Left kidney (tissue), 2 donors: ENCODE data around the gene ABLIM2. TPM values are rescaled to one million over a fixed set of nuclear protein-coding genes. Genes with fewer than 3 reads are reported as not detected.

ENCODE experiments used
- DNase-seq: peaks from one replicate; pipeline ENCODE4 v3.0.0-alpha.2; 2013
- polyA plus RNA-seq: library from polyadenylated mRNA; unstranded; fragments of 120-200 nt; gene quantifications from one replicate; pipeline ENCODE4 v1.2.1, GENCODE V29; 2013; ENCODE audit not compliant: insufficient read length

The ABLIM2 gene
- polyA plus RNA-seq, 1 donor = 6.8 TPM

DNA sequence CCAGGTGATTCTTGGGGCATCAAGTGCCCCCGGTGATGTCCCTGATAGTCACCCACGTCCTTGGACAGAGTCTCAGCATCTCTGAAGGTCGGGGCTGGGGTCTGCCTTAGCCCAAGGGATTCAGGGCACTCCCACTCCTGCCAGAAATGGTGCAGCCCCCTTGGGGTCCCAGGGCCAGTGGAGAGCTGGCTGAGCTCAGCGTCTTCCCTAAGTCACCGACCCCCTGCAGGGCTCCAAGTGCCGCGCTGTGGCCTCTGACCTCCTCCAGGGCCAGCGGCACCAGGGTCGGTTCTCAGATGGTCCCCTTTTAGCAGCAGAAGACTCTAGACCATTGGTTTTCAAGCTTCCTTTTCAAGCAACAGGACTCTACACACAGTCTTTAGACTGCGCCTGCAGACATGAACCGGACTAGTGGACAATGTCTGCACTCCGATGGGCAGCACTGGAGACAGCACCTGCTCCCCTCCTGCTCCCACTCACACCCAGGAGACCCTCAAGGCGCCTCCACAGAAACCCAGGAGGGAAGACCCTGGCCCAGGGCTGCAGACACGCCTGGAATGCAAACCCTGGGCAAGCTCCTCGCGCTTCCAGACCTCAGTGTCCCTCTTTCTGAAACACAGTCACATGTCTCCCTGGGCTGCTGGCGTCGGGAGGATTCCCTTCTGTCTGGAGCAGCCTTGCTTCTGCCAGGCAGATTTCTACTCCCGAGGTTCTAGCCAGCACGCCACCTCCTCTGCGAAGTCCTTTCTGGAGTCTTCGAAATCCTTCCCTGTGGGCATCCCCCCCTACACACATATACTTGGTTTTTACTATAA, 53.9 kb downstream of the ABLIM2 start:
- DNase-seq = no peak

DNA sequence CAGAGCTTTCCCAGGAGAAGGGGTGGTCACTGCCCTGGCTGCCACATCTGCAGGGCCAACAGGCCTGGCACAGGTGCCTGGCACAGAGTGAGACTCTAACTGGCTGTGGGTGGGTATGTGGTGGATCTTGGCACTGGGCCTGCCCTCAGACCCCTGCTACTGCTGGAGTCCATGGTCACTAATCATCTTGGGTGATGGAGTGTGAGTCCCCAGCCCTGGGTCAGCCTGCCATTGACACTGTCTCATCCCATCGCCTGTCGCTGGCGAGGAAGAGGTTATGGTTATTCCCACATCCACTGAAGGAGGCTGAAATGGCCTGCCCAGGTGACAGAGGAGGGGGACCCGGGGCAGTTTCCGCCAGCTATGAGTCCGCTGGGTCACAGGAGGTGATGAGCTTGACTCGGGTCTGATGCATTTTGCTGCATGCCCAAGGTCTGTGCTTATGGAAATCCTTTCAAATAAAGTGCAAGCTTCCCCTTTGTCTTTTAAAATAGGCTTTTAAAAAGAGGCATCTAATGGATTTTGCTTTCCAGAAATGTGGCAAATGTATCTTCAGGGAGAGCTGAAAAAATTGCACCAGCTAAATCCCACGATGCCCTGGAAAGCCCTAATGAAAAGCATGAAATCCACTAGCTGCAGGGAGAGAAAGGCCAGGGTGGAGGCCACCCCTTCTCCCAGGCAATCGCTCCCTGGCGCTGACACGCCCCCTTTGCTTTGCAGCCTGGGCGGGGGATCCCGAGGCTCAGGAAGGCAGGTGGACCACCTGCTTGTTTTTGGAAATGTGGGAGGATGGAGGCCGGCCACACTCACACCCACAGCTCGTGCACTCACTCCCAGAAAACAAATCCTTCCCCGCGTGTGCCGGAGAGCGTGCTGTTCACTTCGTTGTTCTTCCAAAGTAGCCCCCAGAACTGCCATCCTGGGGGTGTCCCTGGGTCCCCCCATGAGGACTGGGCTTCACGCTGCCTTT, 54.9 kb downstream of the ABLIM2 start:
- no peak for DNase-seq

DNA sequence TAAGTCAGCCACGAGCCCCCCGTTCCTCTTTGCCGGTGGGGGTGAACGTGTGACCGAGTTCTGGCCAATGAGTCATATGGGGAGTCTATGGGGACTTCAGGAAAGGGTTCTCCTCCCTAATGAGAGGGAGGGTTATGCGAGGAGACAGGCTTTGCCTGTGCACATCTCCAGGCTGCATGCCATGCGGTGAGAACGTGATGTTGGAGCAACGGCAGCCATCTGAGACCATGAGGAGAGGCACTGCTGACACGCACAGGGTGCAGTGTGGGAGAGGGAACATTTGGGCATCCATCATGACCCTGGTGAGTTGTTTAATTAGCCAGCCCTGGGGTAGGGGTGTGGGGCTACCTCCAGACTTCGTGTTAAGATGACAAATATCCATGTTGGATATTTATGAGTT, 55.8 kb downstream of the ABLIM2 start:
- DNase-seq = no peak

DNA sequence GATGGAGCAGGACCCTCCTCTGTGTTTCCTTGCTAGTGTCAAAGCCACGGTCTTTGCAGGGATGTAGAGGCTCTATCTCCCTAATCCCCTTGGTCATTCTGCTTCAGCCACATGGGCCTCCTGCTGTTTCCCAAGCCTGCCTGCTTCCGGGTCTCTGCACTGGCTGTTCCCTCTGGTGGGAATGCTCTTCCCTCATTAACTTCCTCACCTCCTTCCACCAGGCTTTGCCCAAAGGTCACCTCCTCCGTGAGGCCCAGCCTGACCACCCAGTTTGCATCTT, 56.6 kb downstream of the ABLIM2 start:
- DNase-seq = no peak

DNA sequence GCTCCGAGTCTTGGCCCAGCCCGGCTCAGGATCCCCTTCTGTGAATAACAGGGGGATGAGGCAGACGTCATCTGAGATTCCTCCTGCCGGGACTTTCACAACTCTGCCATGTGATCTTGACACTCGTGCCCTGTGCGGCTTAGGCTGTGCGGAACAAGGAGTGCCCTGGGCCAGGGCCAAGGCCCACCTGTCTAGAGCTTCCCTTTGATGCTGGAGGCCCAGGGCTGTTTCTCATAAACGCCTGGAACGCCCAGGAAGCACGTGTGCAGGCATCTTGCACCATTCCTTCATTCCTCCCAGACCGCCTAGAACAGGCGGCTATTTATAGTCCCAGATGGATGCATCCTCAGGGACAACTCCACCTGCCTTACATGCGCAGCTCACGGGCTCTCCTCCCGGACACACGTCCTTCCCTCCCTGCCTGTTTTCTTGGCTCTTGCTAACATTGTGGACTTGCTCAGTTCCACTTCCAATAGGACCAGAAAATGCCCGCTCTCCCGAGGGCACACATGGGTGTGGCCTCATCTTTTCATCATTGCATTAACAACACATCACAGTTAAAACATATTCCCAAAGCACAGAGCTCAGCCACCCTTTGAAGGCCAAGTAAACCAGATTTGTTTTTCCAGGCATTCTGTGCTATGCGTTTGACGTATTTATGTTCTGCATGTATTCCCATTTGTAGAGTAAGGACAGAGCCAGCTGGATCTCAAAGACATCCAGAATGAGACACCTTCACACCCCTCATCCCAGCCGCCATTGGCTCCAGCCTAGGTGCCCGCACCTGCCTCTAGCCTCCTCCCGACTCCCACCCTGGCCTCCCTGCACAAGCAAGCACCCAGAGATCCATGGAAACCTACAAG, 57.2 kb downstream of the ABLIM2 start:
- no peak for DNase-seq

DNA sequence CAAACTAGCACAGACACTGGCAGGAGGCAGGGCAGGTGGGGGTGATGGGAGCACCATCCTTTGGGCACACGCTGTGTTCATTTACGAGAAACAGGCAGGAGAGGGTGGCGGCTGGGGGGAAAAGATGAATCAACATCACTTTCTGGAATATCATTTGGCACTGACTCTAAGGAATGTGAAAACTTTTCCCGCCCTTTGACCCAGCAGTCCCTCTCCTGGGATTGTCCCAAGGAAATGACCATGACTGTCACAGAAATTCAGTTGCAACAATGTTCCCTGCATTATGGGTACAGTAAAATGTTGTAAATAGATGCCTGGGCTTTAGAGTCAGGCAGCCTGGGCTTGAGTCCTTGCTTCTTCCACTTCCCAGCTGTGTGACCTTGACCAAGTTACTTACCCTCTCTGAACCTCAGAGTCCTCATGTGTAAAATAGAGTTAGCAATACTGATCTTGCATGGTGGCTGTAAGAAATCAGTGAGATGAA, 58.6 kb downstream of the ABLIM2 start:
- DNase-seq = no peak

DNA sequence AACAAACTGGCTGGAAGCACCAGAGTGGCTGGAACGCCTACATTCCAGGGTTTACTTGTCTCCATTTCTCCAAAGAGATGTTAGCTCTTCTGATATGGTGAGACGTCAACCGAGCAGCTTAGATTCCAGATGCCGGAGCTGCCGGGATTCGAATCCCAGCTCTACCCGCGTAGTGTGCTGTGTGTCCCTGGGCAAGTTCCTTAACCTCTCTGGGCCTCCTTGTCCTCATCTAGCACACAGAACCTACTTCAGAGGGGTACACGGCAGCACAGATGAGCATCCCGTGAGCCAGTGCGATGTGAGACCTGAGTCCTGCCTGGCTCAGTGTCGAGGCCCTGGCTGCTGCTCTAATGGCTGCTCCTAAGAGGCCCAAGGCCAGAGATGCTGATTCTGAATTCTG, 60.1 kb downstream of the ABLIM2 start:
- DNase-seq = no peak

DNA sequence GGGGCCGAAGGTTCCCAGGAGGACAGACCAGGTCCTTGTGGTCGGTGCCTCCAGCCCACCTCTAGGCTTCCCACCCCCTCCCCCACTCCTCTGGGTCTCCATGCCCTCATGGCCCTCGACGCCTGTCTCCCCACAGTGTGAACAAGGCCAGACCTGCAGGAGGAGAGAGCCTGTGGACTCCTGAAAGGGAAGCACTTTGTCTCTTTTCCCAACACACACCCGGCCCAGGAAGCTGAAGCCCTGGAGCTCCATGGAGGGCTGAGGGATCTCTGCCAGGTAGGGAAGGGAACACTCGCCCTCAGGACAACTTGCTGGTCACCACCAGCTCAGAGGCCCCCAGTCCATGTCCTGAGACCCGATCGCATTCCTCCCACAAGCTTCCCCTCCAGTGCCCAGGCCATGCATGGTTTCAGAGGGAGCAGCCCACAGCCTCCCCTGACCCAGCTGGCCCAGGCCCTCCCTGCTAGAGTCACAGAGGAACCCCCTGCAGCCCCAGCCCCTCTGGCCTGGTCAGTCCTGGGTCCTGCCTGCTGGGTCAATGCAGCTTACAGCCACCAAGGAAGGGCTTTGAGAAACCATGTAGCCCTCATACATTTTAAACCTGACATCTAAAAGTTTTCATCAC, 60.8 kb downstream of the ABLIM2 start:
- DNase-seq = no peak

DNA sequence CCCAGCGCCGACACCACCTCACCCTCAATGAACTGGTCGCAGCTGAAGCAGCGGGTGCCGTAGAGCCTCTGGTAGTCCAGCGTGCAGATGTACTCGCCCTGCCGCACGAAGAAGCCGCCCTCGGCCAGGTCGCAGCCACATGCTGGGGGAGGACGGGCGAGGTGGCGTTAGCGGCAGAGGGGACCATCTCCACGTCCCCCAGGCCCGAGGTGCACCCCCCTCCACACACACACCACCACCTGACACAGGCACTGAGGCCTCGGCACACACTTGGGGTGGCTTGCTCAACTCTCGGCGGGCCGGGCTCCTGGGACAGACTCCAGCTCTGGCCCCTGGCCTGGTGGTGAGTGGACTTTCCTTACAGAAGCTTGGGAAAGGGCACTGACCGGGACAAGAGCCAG, 61.5 kb downstream of the ABLIM2 start:
- no peak for DNase-seq

DNA sequence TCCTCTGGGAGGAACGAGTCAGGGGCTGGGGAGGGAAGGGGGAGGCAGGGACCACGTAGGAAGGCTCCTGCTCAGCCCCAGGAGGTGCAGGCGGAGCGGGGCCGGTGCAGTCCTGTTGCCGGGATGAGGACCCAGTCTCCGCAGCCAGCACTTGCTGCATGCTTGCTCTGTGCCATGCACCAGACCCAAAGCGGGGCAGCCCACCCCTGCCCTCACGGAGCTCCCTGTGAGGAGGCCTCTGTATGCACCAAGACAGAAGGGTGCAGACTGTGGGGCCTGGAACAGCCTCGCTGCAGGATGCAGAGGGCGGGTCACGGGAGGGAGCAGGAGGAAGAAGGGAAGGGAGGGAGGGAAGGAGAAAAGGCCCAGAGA, 61.9 kb downstream of the ABLIM2 start:
- no peak for DNase-seq

DNA sequence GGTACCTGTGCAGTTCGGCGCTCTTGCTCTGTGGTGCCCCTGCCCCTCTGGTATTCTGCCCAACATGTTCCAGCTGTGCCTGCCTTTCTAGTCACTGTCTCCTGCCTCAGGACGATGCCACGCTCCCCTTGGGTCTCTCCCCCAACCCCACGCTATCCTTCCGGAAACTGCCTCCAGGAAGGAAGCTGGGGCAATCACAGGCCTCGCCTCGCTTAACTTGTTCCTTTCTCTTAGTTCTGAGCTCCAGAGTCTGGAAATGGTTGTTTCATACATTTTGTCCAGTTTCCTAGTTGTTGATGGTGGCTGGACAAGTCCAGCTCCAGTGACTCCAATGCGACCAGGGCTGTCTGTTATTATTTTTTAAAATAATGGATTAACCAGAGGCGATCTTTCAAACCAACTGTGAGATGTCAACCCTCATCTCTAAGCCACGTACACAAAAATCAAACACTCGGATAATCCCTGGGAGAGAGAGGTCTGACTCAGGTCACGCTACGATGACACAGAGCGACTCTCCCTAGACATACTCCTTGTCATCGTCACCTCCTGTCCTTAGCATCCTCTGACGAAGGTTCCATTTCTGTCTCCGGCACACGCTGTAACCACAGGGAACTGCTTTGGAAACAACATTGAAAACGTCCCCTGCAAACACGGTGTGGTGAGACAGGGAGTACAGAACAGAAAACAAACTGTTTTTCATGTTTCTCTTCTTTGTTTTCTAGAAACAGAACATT, 62.5 kb downstream of the ABLIM2 start:
- DNase-seq = no peak

DNA sequence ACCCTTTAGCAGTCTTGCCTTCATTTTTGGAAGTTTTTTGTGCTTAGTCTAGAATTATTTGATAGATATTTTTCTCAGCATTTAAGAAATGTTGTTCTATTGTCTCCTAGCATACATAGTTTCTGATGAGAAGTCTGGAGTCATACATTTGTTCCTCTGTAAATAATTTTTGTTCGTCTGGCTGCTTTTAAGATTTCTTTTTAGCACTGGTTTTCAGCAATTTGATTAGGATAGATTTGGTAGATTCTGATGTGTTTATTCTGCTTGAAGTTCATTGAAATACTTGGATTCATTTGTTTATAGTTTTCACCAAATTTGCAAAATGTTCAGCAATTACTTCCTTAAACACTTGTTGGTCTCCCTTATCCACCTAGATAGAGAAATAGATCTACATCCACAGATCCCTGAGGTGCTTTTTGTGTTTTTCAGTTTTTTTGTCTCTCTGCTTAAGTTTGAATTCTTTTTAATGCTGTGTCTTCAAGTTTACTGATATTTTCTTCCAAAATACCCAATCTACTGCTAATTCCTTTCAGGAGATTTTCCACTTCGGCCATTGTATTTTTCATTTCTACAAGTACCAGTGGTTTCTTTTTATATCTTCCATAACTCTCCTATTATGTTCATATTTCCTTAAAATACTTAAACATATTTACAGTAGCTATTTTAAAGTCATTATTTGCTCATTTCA, 64.9 kb downstream of the ABLIM2 start:
- DNase-seq = no peak

DNA sequence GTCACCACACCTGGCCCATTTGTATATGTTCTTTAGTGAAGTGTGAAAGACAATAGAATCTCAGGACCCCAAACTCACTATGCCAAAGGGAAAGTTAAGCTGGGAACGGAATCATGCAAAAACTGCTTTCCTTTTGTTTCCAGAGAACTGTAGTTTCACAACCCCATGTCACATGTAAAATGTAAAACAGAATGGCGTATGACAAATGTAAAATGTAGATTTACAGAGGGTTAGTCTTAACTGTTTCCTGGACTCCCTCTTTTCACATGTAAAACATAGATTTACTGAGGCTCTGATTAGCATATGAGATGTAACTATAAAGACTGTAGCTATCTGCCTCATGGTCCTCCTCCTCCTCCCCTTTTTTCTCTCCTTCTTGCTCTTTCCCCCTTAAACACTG, 66.3 kb downstream of the ABLIM2 start:
- DNase-seq = no peak

DNA sequence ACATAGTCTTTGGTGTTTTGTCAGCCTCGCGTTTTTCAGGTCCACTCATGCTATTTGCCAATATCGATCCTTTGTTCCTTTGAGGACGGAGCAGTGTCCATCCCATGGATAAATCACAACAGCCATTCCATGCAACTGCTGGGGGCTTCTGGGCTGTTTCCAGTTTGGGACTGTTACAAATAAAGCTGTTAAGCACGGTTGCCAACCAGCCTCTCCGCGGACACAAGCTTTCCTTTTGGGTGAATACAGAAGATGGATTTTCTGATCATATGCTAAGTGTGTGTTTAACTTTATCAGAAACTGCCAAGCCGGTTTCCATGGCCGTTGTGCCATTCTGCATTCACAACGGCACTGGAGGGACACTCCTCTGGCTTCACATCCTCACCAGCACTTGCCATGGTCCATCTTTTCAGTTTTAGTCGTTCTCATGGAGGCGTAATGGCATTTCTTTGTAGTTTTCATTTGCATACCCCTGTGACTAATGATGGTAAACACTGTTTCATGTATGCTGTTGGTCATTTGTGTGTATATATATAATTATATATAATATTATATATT, 67.8 kb downstream of the ABLIM2 start:
- no peak for DNase-seq

DNA sequence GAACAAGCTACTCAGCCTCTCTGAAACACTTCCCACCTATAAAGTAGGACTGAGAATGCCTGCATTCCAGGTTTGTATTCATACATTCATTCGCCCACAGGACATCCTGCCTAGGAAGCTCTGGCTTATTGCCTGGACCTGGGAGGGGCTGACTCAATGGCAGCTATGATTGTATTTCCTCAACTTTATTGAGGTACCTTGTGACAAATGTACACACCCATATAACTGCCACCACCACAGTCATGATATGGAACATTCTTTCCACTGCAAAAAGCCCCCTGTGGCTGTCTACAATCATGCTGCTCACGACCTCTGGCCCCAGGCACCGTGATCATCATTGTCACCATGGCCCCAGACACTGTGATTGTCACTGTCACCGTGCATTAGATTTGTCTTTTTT, 68.3 kb downstream of the ABLIM2 start:
- no peak for DNase-seq

DNA sequence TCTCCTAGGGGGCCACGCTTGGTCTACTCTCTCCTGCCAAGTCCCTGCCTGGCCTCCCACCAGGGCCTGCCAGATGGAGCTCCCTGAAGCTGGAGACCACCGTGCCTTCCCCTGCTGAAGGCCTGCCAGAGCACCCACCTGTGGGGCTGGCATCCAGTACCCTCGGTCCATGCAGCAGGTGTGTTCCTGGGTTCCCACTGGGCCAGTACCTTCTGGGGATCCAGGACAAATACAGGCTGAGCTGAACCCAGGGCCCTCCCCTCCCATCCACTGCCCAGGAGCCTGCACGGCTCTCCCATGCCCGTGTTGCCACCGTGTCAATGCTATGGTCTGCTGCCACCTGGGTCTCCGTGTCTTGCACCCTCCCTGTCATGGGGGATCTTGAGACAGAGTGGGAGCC, 68.8 kb downstream of the ABLIM2 start:
- no peak for DNase-seq

DNA sequence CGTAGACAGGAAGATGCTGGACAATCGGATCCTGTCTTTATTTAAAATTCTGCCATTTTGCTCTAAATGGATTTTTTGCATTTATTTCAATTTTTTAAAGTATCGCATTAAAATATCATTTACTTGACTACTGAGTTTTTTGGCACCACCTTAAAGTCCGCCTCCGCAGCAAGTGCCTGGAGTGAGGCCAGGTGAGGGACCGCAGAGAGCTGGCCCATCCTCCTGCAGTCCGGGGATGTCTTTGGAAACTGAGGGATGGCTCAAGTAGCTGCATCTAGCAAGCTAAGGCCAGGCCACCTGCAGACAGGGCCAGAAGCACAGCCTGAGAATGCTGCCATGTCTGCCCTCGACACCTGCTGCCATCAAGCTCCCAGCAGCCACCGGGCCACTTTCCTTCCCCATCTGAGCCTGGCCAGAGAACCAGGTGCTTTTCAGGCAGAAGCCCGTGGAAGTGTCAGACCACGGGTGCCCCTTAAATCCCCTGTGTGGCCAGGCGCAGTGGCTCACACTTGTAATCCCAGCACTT, 69.6 kb downstream of the ABLIM2 start:
- no peak for DNase-seq

DNA sequence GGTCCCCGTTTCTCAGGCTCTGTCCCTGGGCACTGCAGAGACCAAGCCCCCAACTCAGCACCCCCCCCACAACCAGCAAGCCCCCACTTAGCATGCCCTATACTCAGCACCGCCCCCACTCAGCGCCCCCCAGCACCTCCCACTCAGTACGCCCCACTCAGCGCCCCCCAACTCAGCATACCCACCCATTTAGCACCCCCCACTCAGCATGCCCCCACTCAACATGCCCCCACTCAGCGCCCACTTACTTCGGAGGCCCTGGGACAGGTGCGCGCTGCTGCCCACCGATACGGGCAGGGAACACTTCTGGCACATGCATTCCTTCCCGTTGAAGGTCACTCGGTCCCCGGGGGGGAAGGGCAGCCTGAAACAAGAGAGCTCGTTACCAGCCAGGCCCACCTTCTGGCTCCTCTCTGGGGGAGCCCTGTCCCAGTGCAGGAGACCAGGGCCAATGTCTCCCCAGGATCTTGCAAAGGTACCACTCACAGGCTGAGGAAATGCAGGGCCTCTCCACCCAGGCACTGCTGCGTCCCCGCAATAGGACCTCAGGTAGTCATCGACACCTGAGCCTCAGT, 70.6 kb downstream of the ABLIM2 start:
- no peak for DNase-seq

DNA sequence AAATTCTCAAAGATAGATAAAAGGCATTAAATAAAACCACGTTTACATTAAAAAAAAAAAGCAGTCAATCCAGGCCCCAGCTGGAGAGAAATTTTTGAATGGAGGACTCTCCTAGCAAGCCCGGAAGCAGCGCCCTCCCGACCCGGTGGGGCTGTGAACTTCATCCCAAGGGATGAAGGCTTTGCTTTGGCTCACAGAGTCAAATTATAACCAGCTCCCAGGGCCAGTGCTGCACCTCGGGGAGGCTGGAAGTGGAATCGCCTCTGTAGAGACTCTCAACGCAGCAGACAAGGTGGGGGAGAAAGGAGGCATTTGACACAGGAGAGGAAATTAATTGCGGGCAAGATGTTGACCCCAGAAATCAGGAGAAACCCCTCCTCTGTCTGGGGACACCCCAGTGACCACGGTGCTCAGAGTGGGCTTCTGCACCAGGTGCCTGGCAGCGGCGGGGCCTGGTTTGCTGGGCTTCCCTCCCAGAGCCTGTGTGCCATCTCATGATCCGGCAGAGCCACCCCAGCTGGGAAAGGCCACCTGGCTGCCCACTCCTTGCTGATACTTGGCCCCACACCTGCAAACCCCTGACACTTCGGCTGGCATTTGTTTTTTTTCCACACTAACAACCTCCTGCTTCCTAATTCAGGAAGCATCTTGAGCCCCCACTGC, 71.7 kb downstream of the ABLIM2 start:
- no peak for DNase-seq
